Measurements from ENCODE around the gene PSEN2.

DNA sequence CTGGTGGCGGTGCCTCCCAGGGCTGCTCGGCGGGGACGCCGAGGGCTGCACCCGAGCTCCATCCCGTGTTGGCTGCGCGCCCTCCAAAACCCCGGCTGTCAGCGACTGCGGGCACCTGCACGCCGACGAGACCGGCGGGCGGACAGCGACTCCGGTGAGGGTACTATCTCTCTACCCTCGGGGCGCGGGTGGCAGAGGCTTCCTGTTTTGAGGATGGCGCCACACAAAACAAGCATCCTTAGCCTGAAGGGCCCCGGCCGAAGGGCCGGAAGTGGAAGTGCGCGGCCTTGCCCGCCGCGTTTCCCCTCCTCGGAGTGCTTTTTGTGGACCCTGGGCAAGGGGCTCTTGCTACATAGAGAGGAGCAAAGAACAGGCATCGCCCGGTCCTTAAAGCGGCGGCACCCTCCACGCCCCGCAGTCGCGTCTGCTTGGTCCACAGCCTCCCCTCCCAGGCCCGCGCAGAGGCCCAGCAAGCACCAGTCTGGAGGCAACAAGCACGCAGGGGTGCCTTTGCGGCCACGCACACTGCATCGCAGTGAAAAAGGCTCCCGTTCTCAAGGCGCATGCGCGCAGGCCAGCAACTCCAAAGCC, 69.1 kb downstream of the PSEN2 start:
- TF ChIP-seq CTCF (IDR thresholded peaks at IDR 0.05 in 4 of 5, conservative IDR thresholded peaks at IDR 0.05 in 1 of 5) = peak in 1 of 5 experiments; percentile 2
- TF ChIP-seq POLR2A (IDR thresholded peaks at IDR 0.05) = peak; percentile 89 to 96

Data from gastrocnemius medialis (tissue), 4 donors.